Ammon's horn (tissue), 1 donor: Measurements from ENCODE around the gene STAT5B.

Experiments
- DNase-seq: peaks from one replicate; pipeline ENCODE4 v3.0.0-alpha.2; 2016; ENCODE audit warnings: low spot score

STAT5B gene

GRCh38 chr17:42178817-42179216 lies 97.4 kb downstream of the STAT5B start:
- no peak for DNase-seq

- no peak for DNase-seq
These were observed 98.5 kb downstream of the STAT5B start for GRCh38 chr17:42177684-42178083.

DNA sequence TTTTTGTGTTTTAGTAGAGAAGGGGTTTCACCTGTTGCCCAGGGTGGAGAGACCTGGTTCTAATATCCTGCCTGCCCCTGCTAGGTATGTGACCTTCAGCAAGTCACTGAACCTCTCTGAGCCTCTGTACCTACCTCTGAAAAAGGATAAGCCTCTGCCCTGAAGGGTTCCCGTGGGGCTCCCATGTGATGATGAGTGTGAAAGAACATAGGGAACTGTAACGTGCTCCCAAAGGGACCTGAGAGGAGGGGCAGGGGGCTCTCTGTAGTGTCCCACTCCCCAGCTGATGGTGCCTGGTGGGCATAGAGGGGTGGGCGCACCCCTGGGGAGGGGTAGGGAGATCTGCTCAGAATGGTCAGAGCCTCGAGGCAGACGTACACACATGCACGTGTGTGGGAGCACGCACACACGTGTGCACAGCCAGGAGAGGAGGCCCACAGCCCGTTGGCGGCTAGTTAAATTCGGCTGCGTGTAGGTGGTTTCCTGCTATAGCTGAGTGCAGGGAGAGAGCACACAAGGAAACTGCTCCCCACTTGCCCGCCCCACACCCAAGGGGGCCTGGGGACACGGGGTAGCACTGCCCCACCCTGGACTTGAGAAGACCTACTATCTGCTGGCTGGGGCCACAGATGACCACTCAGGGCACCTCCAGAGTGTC lies 101.9 kb downstream of the STAT5B start:
- no peak for DNase-seq

DNA sequence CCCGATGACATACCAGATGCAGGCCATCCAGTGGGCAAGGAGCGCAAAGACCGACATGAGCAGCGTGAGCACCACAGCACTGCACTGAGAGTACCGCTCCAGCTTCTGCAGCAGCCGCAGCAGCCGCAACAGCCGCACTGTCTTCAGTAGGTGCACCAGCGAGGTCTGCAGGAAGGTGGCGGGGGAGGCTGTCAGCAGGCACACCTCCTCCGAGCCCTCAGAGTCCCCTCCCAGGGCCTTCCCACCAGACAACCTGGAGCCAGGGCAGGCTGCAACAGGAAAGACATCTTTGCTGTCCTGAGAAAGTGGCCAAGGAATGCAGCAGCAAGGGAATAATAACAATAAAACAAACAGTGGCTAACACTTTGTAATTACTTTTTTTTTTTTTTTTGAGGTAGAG lies 104.4 kb downstream of the STAT5B start:
- DNase-seq: no peak

GRCh38 chr17:42169351-42169750 lies 106.8 kb downstream of the STAT5B start:
- no peak for DNase-seq

GRCh38 chr17:42167807-42168206 lies 108.4 kb downstream of the STAT5B start:
- DNase-seq: no peak

GRCh38 chr17:42166196-42166763 lies 109.9 kb downstream of the STAT5B start:
- no peak for DNase-seq

DNA sequence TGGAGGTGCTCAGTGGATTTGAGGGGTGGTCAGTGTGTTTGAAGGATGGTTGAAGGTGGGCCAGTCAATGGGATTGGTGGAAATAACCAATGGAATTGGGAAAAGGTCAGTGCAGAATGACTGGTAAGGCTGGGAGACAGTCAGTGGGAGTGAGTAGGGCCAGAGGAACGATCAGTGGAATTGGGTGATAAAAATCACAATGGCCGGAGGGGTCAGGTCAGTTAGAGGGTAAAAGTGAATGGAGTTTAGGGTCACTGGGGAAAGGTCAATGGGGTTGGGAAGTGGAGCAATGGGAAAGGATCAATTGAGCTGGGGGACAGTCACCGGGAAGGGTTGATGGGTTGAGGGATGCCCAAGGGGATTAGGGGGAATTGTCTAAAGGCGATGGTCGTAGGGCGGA lies 110.4 kb downstream of the STAT5B start:
- DNase-seq: no peak

DNA sequence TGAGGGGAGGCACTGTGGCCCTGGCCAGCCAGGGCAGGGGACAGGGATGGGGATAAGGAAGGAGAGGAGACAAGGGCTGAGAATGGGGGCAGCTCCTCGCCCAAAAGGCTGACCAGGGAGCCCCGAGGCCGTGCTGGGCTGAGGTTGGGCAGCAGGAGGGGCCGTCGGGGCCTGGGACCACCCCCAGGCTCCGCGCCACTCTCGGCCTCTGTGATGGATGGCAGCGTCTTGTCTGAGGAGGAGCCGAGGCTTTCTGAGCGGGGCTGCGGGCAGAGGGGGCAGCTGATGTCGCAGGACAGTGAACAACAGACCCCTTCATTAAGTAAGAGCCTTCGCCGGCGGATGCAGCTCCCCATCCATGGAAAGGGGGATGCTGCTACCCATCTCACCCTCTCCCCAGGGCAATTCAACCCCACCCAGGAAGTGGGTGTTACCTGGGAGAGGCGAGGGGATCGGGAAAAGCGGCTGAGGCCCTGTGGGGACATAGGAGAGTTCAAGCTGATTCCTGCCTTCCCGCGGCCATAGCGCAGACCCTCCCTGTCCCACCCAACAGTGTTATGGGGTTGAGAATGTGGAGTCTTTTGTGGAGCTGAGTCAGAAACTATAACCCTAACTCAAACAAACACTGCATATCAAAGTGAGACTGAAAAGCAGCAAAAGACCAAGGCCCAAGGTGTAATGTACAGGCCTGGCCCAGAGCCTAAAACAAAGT lies 112.3 kb downstream of the STAT5B start:
- DNase-seq: no peak

- DNase-seq: no peak
These were observed 113.1 kb downstream of the STAT5B start for GRCh38 chr17:42163113-42163512.

GRCh38 chr17:42160531-42160910 lies 115.7 kb downstream of the STAT5B start:
- DNase-seq: no peak

GRCh38 chr17:42159796-42160530 lies 116.2 kb downstream of the STAT5B start:
- no peak for DNase-seq

GRCh38 chr17:42155614-42156045 lies 120.6 kb downstream of the STAT5B start:
- no peak for DNase-seq

DNA sequence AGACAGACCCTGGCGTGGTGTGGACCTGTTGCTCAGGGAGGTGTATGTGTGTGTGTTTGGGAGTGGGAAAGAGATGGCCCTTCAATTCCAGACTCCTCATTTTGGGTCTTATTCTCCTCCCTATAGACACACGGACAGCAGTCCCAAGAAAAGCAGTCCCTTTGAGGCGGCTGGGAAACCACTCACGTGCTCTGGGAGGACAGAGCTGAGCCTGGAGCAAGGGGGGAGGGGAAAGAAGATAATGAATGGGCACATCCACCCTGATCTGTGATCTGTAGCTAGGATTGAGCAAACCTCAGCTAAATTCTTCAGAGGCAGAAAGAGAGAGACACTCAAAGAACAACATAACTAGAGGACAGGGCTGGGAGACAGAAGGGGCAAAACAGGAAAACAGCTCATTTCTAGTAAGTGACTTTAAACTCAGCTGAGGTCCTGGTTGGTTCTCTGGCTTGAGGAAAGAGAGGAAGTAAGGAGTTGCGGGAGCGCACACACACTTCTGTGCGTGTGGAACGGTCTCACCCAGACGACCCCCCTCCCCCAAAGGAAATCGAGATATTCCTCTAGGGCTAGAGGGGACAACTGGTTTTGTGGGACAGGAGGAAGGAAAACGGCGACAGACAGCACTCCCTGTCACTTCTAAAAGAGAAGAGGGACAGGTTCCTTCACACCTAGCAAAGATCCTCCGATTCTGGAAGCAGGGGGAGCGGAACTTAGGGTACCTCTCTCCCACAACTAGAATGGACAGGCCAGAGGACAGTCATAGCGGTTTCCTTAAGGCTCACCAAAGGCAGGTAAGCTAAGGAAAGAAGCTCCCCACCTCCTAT lies 122.1 kb downstream of the STAT5B start:
- no peak for DNase-seq
